Keratinocyte (primary cell): ENCODE results near the gene LRRC15. TPM values are rescaled to one million over a fixed set of nuclear protein-coding genes. Genes with fewer than 3 reads are reported as not detected.

Experiments
- DNase-seq: peaks from one replicate; pipeline ENCODE4 v3.0.0-alpha.2; 2011; ENCODE audit warnings: low read depth, missing footprints, low spot score
- FAIRE-seq: peaks from 2 replicates; lab custom pipeline; 2011; peaks lifted over from hg19 to GRCh38; lab: Jason Lieb, UNC
- H2AFZ ChIP-seq: 2 replicates; pipeline ENCODE4 v1.6.0; 2012; ENCODE audit warnings: low read length, control low read depth, inconsistent platforms; ENCODE audit not compliant: control insufficient read depth
- H3K27ac ChIP-seq: 2 replicates; pipeline ENCODE4 v1.5.1; 2011; ENCODE audit warnings: low read length; ENCODE audit not compliant: control insufficient read depth, insufficient read depth
- H3K27me3 ChIP-seq: 3 replicates; pipeline ENCODE4 v1.6.0; 2011; ENCODE audit warnings: low read length; ENCODE audit not compliant: control insufficient read depth, insufficient read depth; ENCODE audit errors: extremely low read depth
- H3K36me3 ChIP-seq, 2 experiments: 2 replicates in 1 of 2; 3 replicates in 1 of 2; pipeline ENCODE4 v1.5.1; 2011; ENCODE audit warnings: low read length in 2 of 2, mild to moderate bottlenecking in 1 of 2; ENCODE audit not compliant: control insufficient read depth in 2 of 2, insufficient read depth in 2 of 2; ENCODE audit errors: extremely low read depth in 1 of 2
- H3K4me1 ChIP-seq: 3 replicates; pipeline ENCODE4 v1.5.1; 2011; ENCODE audit warnings: low read length; ENCODE audit not compliant: control insufficient read depth, insufficient read depth; ENCODE audit errors: extremely low read depth
- H3K4me2 ChIP-seq: 3 replicates; pipeline ENCODE4 v1.6.0; 2011; ENCODE audit warnings: low read depth, low read length; ENCODE audit not compliant: control insufficient read depth, insufficient read depth; ENCODE audit errors: extremely low read depth
- H3K4me3 ChIP-seq, 3 experiments: fragments of 200-600 bp in 1 of 3; sonication (generic) in 1 of 3; 2 replicates in 2 of 3; 3 replicates in 1 of 3; pipeline ENCODE4 v1.5.1; 2011 to 2016; ENCODE audit warnings: low read length in 3 of 3, mild to moderate bottlenecking in 3 of 3, control low read depth in 2 of 3, inconsistent platforms in 1 of 3, low read depth in 1 of 3, mixed read lengths in 1 of 3, mixed run types in 1 of 3, moderate library complexity in 1 of 3; ENCODE audit not compliant: control insufficient read depth in 2 of 3, insufficient read depth in 2 of 3; ENCODE audit errors: extremely low read depth in 1 of 3
- H3K79me2 ChIP-seq: 2 replicates; pipeline ENCODE4 v1.6.0; 2012; ENCODE audit warnings: low read length; ENCODE audit not compliant: control insufficient read depth, insufficient read depth
- H3K9ac ChIP-seq: 3 replicates; pipeline ENCODE4 v1.6.0; 2011; ENCODE audit warnings: low read length; ENCODE audit not compliant: control insufficient read depth, insufficient read depth; ENCODE audit errors: extremely low read depth
- H3K9me1 ChIP-seq: 3 replicates; pipeline ENCODE4 v1.6.0; 2011; ENCODE audit warnings: low read length; ENCODE audit not compliant: control insufficient read depth, insufficient read depth; ENCODE audit errors: extremely low read depth
- H3K9me3 ChIP-seq: 2 replicates; pipeline ENCODE4 v1.5.1; 2012; ENCODE audit warnings: low read depth, low read length; ENCODE audit not compliant: control insufficient read depth
- H4K20me1 ChIP-seq: 3 replicates; pipeline ENCODE4 v1.6.0; 2011; ENCODE audit warnings: low read length; ENCODE audit not compliant: control insufficient read depth, insufficient read depth; ENCODE audit errors: extremely low read depth
- EZH2 ChIP-seq: IDR thresholded peaks from one replicate; pipeline ENCODE4 v1.6.1; 2012; ENCODE audit warnings: inconsistent platforms, mild to moderate bottlenecking, low read length, moderate library complexity
- dilution Hi-C: fragments of 300-500 bp; cut with MboI; formaldehyde crosslinking; loops from one replicate; pipeline ENCODE4 v1.7.0; 2020; ENCODE audit warnings: low sequenced_read_pairs; ENCODE audit not compliant: extremely low pct_ligation_motif_present
- polyA plus RNA-seq, 5 experiments: library from polyadenylated mRNA; depleted of rRNA in 3 of 5; stranded (reverse) in 3 of 5; stranded (forward) in 1 of 5; unstranded in 1 of 5; fragments of >200 nt; gene quantifications; 1 replicate in 1 of 5; 2 replicates in 3 of 5; 3 replicates in 1 of 5; pipeline versions ENCODE4 v1.2.1 to v1.2.3, GENCODE V29; 2011 to 2012; ENCODE audit warnings: missing spikeins in 2 of 5, low read depth in 1 of 5, low replicate concordance in 1 of 5
- TF ChIP-seq, protein P1 (sequence below), 3 experiments: IDR thresholded peaks in 1 of 3; conservative IDR thresholded peaks in 1 of 3; optimal IDR thresholded peaks in 1 of 3; 2 replicates in 2 of 3; 3 replicates in 1 of 3; pipeline versions ENCODE3 to v1.5.1; 2011; ENCODE audit warnings: low read length in 3 of 3, mild to moderate bottlenecking in 3 of 3, moderate library complexity in 2 of 3, control low read depth in 1 of 3, inconsistent platforms in 1 of 3; ENCODE audit not compliant: insufficient read depth in 2 of 3; ENCODE audit errors: extremely low read depth in 1 of 3

LRRC15 gene
- polyA plus RNA-seq, 1 donor (not counting 4 experiments of a cell fraction or from before 2014, with no cell fraction given), result not detected

DNA sequence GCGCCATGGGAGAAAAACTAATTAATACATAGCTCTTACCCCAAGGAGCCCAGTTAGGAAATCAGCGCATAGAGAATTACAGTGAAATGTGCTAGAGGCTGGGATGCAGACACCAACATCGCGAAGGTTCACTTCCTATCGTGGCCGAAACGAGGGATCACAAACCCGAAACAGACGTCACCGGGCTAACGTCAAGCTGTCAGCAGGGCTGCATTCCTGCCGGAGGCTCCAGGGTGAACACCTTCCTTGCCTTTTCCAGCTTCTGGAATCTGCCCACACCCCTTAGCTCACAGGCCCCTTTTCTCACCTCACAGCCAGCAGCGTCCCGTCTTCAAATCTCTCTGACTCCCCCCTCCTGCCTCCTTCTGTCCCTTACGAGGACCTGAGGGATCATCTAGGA lies 16.5 kb upstream of the LRRC15 start:
- Histone ChIP-seq H3K9me1 (no peaks in the 10 kb centered on the region), H2AFZ (no peak overlapping the region), H3K36me3 (no peaks in the 10 kb centered on the region), H3K27ac (no peak overlapping the region), H4K20me1 (no peaks in the 10 kb centered on the region), H3K4me2 (no peak overlapping the region), H3K4me3 (no peak overlapping the region), H3K79me2 (no peaks in the 10 kb centered on the region), H3K9ac (no peak overlapping the region), H3K4me1 (no peaks in the 10 kb centered on the region), H3K9me3 (peaks cover 2% of the 10 kb centered on the region), H3K27me3 (peaks cover 16% of the 10 kb centered on the region)
- FAIRE-seq, result no peak
- TF ChIP-seq, protein P1, sequence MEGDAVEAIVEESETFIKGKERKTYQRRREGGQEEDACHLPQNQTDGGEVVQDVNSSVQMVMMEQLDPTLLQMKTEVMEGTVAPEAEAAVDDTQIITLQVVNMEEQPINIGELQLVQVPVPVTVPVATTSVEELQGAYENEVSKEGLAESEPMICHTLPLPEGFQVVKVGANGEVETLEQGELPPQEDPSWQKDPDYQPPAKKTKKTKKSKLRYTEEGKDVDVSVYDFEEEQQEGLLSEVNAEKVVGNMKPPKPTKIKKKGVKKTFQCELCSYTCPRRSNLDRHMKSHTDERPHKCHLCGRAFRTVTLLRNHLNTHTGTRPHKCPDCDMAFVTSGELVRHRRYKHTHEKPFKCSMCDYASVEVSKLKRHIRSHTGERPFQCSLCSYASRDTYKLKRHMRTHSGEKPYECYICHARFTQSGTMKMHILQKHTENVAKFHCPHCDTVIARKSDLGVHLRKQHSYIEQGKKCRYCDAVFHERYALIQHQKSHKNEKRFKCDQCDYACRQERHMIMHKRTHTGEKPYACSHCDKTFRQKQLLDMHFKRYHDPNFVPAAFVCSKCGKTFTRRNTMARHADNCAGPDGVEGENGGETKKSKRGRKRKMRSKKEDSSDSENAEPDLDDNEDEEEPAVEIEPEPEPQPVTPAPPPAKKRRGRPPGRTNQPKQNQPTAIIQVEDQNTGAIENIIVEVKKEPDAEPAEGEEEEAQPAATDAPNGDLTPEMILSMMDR (optimal IDR thresholded peaks at IDR 0.05 in 1 of 3, IDR thresholded peaks at IDR 0.05 in 1 of 3, conservative IDR thresholded peaks at IDR 0.05 in 1 of 3; ENCODE audit: extremely low read depth in 1 of 3, insufficient read depth in 2 of 3, low read length in 3 of 3), result no peak
- no peak for TF ChIP-seq EZH2
- DNase-seq, result no peak
- dilution Hi-C loops, result no loop called here

DNA sequence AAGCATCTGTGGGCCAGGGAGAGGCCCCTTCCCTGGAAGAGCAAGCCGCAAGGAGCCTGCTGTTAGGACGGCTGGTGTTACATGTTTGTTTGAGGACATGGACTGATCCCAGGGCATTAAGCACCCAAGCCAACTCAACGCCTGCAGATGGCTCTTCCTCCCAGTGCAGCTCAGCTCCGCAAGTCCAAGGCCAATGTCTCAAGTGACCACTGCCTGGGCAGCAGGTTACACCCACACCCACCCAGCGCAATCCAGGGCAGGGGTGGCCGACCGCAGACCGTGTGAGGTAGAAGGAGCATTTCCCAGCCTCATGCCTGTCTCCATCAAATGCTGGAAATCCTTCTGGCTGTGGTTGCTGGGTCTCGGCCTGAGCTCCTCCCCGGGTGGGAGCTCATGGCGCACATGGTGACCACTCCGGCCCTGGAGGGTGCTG lies 15.0 kb upstream of the LRRC15 start:
- H3K9me1 ChIP-seq, result no peaks in the 10 kb centered on the region
- H3K79me2 ChIP-seq, result no peaks in the 10 kb centered on the region
- H3K36me3 ChIP-seq, result no peaks in the 10 kb centered on the region
- no peak overlapping the region for H3K4me2 ChIP-seq
- peaks cover 20% of the 10 kb centered on the region for H3K27me3 ChIP-seq
- dilution Hi-C loops, result no loop called here
- no peak for TF ChIP-seq EZH2
- H4K20me1 ChIP-seq, result no peaks in the 10 kb centered on the region
- H3K4me3 ChIP-seq, result no peak overlapping the region
- no peaks in the 10 kb centered on the region for H3K9me3 ChIP-seq
- no peaks in the 10 kb centered on the region for H3K4me1 ChIP-seq
- H3K27ac ChIP-seq, result no peak overlapping the region
- FAIRE-seq, result no peak
- no peak for DNase-seq
- no peak overlapping the region for H3K9ac ChIP-seq
- no peak overlapping the region for H2AFZ ChIP-seq

DNA sequence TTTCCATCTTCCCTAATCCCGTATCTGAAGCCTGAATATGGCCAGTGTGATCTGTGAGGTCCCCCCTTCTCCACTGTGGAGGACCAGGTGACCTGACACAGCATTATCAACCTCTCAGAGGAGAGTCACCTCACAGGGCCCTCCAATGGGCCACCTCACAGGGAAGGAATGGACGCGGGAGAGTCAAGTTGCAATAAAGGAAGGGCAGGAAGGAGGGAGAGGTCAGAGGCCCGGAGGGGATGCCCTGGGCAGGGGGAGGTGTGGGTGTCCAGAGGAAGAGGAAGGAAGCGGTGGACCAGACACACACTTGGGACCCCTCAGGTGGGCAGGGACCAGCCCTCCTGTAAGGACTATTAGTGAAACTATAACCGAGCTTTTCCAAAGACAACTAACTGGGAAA lies 14.6 kb upstream of the LRRC15 start:
- H2AFZ ChIP-seq, result no peak overlapping the region
- DNase-seq (no peak), FAIRE-seq (no peak)
- H3K36me3 ChIP-seq, result no peaks in the 10 kb centered on the region
- H3K9ac ChIP-seq, result no peak overlapping the region
- TF ChIP-seq EZH2, result no peak
- TF ChIP-seq, protein P1 (optimal IDR thresholded peaks at IDR 0.05 in 1 of 3, IDR thresholded peaks at IDR 0.05 in 1 of 3, conservative IDR thresholded peaks at IDR 0.05 in 1 of 3; ENCODE audit: extremely low read depth in 1 of 3, insufficient read depth in 2 of 3, low read length in 3 of 3), result no peak
- H3K4me3 ChIP-seq, result no peak overlapping the region
- no peaks in the 10 kb centered on the region for H3K4me1 ChIP-seq
- no peaks in the 10 kb centered on the region for H4K20me1 ChIP-seq
- dilution Hi-C loops, result no loop called here
- H3K79me2 ChIP-seq, result no peaks in the 10 kb centered on the region
- no peaks in the 10 kb centered on the region for H3K9me1 ChIP-seq
- peaks cover 24% of the 10 kb centered on the region for H3K27me3 ChIP-seq
- H3K4me2 ChIP-seq, result no peak overlapping the region
- no peak overlapping the region for H3K27ac ChIP-seq
- no peaks in the 10 kb centered on the region for H3K9me3 ChIP-seq
